Activated CD8-positive, alpha-beta T cell treated with anti-CD3 and anti-CD28 coated beads for 36 hours (primary cell): Measurements from ENCODE around the gene TEAD4. TPM values are rescaled to one million over a fixed set of nuclear protein-coding genes. Genes with fewer than 3 reads are reported as not detected.

Experiments used
- ATAC-seq: fragments of 200-7000 bp; cut with Tn5 transposase; one replicate; pipeline ENCODE4 v1.10.0; 2021; ENCODE audit warnings: mild to moderate bottlenecking, moderate library complexity
- CTCF ChIA-PET: fragments of 350-600 bp; sonication (Branson Sonifier 250); formaldehyde crosslinking; loops from one replicate; lab custom pipeline; 2021; ENCODE audit warnings: antibody characterized with exemption; lab: Charles Lee
- POLR2A ChIA-PET: fragments of 350-600 bp; sonication (Branson Sonifier 250); formaldehyde crosslinking; loops from one replicate; lab custom pipeline; 2021; ENCODE audit warnings: antibody characterized with exemption; lab: Charles Lee
- DNase-seq: peaks from one replicate; pipeline ENCODE4 v3.0.0-alpha.2; 2020
- H3K27ac Mint-ChIP-seq: one replicate; pipeline ENCODE4 v1.8.0; 2021; ENCODE audit warnings: mild to moderate bottlenecking, mixed read lengths
- H3K27me3 Mint-ChIP-seq: one replicate; pipeline ENCODE4 v1.8.0; 2021; ENCODE audit warnings: mixed read lengths
- H3K36me3 Mint-ChIP-seq: one replicate; pipeline ENCODE4 v1.8.0; 2021; ENCODE audit warnings: low read depth, mixed read lengths
- H3K4me1 Mint-ChIP-seq: one replicate; pipeline ENCODE4 v1.8.0; 2021; ENCODE audit warnings: low read depth, mixed read lengths
- H3K4me3 Mint-ChIP-seq: one replicate; pipeline ENCODE4 v1.8.0; 2021; ENCODE audit warnings: mild to moderate bottlenecking, moderate library complexity, mixed read lengths
- H3K9me3 Mint-ChIP-seq: one replicate; pipeline ENCODE4 v1.8.0; 2021; ENCODE audit warnings: mixed read lengths
- CTCF ChIP-seq: fragments of 200-600 bp; IDR thresholded peaks from one replicate; pipeline ENCODE4 v1.8.0; 2022; ENCODE audit warnings: antibody characterized with exemption, mild to moderate bottlenecking
- intact Hi-C: fragments of 100-400 bp; cut with micrococcal nuclease; formaldehyde crosslinking; loops from one replicate; pipeline ENCODE4 v1.10.0; 2022
- total RNA-seq, 2 experiments: library from RNA; stranded (reverse); gene quantifications; one replicate each; pipeline ENCODE4 v1.2.3, GENCODE V29; 2021

TEAD4 gene
- total RNA-seq, 2 experiments from 2014 or later = 4.5 to 4.6 TPM

DNA sequence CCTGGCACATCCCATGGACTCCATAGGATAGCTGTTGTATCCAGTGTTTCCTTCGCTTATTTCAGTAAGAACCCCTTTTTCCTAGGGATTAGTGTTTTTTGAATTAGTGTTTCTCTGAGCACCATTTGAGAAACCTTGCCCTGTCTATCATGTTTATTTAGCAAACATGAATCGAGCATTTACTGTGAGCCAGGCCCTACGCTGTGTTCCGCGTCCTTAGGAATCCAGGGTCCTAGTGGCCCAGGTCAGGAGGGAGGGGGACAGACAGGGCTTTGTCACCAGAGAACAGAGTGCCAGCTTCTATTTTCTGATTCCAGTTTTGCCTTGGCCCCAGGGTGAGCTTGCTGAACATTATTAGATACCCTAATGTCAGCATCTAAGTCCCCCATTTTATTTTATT is 2.5 kb downstream of the TEAD4 start:
- CTCF ChIA-PET = interaction anchor here (1.3 kb wide), 1 partner anchor 73 kb away, joined by 3 read pairs; no protein-coding TSS in a partner anchor
- POLR2A ChIA-PET = no interaction called here
- H3K4me3 Mint-ChIP-seq = no peak overlapping the region
- no peaks in the 10 kb centered on the region for H3K36me3 Mint-ChIP-seq
- no peaks in the 10 kb centered on the region for H3K9me3 Mint-ChIP-seq
- DNase-seq (no peak), ATAC-seq (no peak)
- H3K4me1 Mint-ChIP-seq = peaks cover 8% of the 10 kb centered on the region
- peaks cover 54% of the 10 kb centered on the region for H3K27me3 Mint-ChIP-seq
- no peak for TF ChIP-seq CTCF
- intact Hi-C loops = no loop called here
- no peak overlapping the region for H3K27ac Mint-ChIP-seq

DNA sequence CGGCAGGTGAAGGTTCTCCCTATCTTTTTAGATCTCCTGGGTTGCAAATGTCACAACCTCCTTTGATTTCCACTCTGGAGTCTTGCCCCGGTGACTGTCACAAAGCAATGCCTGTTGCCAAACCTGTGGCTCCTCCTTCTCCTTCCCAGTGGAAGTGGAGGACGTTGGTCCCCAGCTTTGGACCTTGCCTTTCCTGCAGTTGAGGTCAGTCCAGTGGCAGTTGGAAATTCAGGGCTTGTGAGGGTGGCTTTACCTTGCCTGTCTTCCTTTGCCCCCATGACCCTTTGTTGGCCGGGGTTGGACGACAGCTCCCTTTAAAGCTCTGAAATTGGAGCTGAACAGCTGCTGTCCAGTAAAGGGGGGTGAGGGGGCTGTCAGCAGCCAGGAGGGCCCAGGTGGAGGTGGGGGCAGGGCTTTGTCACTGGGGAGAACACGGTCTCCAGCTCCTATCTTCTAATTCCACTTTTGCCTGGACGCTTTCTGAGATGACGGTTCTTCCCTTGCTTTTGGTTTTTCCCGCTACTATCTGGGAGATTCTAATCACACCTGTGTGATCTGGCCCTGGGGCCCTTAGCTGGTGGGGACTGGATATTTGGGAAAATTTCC is 4.1 kb downstream of the TEAD4 start:
- Mint-ChIP-seq H3K27ac (no peak overlapping the region), H3K4me3 (no peak overlapping the region), H3K9me3 (no peaks in the 10 kb centered on the region), H3K4me1 (peaks cover 8% of the 10 kb centered on the region), H3K36me3 (no peaks in the 10 kb centered on the region), H3K27me3 (peaks cover 43% of the 10 kb centered on the region)
- no peak for TF ChIP-seq CTCF
- intact Hi-C loops = no loop called here
- POLR2A ChIA-PET = no interaction called here
- ATAC-seq (no peak), DNase-seq (no peak)
- CTCF ChIA-PET = no interaction called here

DNA sequence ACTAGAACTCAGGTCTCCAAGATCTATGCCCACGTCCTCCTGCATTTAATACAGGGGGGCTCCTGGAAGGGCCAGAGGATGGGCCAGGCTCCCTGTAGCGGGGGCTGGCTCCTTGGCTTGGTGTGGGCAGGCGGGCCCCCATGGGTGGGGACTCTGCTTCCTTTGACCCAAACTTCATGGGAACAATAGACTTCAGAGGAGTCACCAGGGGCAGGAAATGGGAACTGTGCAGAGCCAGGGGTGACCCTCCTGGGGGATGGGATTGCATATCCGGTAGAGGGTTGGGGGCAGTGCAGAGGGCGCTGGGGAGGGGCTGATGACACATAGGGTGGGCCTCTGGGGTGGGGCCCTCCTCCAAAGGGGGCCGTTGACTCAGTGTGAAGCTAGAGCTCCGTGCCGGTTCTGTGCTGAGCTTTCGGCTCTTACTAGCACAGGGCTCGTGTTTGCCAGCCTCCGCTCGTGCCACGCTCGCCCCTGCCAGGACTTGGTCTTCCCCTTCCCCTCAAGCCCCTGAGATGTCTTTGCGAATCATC is 4.6 kb downstream of the TEAD4 start:
- Mint-ChIP-seq H3K4me1 (peaks cover 5% of the 10 kb centered on the region), H3K9me3 (no peaks in the 10 kb centered on the region), H3K27me3 (peaks cover 39% of the 10 kb centered on the region), H3K4me3 (no peak overlapping the region), H3K27ac (no peak overlapping the region), H3K36me3 (no peaks in the 10 kb centered on the region)
- CTCF ChIA-PET = no interaction called here
- no peak for DNase-seq
- no peak for TF ChIP-seq CTCF
- POLR2A ChIA-PET = no interaction called here
- intact Hi-C loops = no loop called here
- ATAC-seq = no peak

GRCh38 chr12:2967651-2968050 is 8.5 kb downstream of the TEAD4 start:
- no peak overlapping the region for H3K4me3 Mint-ChIP-seq
- no peak overlapping the region for H3K27ac Mint-ChIP-seq
- peaks cover 21% of the 10 kb centered on the region for H3K27me3 Mint-ChIP-seq
- H3K9me3 Mint-ChIP-seq = no peaks in the 10 kb centered on the region
- TF ChIP-seq CTCF = no peak
- ChIA-PET CTCF (interaction anchor here (1.1 kb wide), 1 partner anchor 106 kb away, joined by 4 read pairs; no protein-coding TSS in a partner anchor), POLR2A (no interaction called here)
- H3K4me1 Mint-ChIP-seq = no peaks in the 10 kb centered on the region
- intact Hi-C loops = no loop called here
- no peak for DNase-seq
- no peak for ATAC-seq
- no peaks in the 10 kb centered on the region for H3K36me3 Mint-ChIP-seq

DNA sequence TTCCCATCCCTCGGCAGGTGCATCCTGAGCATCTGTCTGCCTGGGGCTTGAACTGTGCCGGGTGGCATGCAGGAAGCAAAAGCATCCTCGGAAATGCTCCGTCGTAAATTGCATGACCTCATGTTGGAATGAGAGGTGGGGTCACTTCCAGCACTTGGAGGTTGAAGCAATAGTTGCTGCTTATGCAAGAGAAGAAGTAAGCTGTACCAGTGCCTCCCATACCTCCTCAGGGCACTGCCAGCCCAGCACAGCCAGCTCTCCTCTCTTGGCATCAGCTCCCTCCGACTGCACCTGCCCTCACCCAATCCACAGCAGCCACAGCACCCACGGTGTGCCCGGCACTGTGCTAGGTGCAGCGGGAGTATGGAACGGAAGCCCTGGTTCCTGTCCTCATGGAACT is 11.5 kb downstream of the TEAD4 start:
- POLR2A ChIA-PET = no interaction called here
- peaks cover 10% of the 10 kb centered on the region for H3K27me3 Mint-ChIP-seq

More for the DNA sequence above, 11.5 kb downstream of the TEAD4 start:
- DNase-seq = no peak
- no peaks in the 10 kb centered on the region for H3K4me1 Mint-ChIP-seq
- no peak overlapping the region for H3K4me3 Mint-ChIP-seq
- ATAC-seq = no peak
- H3K27ac Mint-ChIP-seq = no peak overlapping the region
- no peaks in the 10 kb centered on the region for H3K36me3 Mint-ChIP-seq
- no peak for TF ChIP-seq CTCF
- intact Hi-C loops = no loop called here
- CTCF ChIA-PET = no interaction called here
- H3K9me3 Mint-ChIP-seq = no peaks in the 10 kb centered on the region
